ENCODE results near the gene RPS6KA6.

RPS6KA6 gene

GRCh38 chrX:84162401-84162800 lies 25.6 kb downstream of the RPS6KA6 start:
- DNase-seq (ENCODE audit: low spot score) = no peak

GRCh38 chrX:84161641-84162040 lies 26.4 kb downstream of the RPS6KA6 start:
- DNase-seq (ENCODE audit: low spot score) = no peak

GRCh38 chrX:84160736-84161135 lies 27.3 kb downstream of the RPS6KA6 start:
- DNase-seq (ENCODE audit: low spot score) = no peak

GRCh38 chrX:84156821-84157220 lies 31.2 kb downstream of the RPS6KA6 start:
- DNase-seq (ENCODE audit: low spot score) = no peak

GRCh38 chrX:84155938-84156337 lies 32.1 kb downstream of the RPS6KA6 start:
- DNase-seq (ENCODE audit: low spot score) = no peak

GRCh38 chrX:84153538-84153937 lies 34.5 kb downstream of the RPS6KA6 start:
- no peak for DNase-seq (ENCODE audit: low spot score)

- DNase-seq (ENCODE audit: low spot score) = no peak
Measured at GRCh38 chrX:84144991-84145390, 43.0 kb downstream of the RPS6KA6 start.

GRCh38 chrX:84144281-84144680 lies 43.7 kb downstream of the RPS6KA6 start:
- DNase-seq (ENCODE audit: low spot score) = no peak

- no peak for DNase-seq (ENCODE audit: low spot score)
Measured at GRCh38 chrX:84133023-84133422, 55.0 kb downstream of the RPS6KA6 start.

- DNase-seq (ENCODE audit: low spot score) = no peak
Measured at GRCh38 chrX:84123585-84123984, 64.4 kb downstream of the RPS6KA6 start.

GRCh38 chrX:84118769-84119168 lies 69.2 kb downstream of the RPS6KA6 start:
- DNase-seq (ENCODE audit: low spot score) = no peak

GRCh38 chrX:84118315-84118714 lies 69.7 kb downstream of the RPS6KA6 start:
- no peak for DNase-seq (ENCODE audit: low spot score)

GRCh38 chrX:84108584-84108983 lies 79.4 kb downstream of the RPS6KA6 start:
- DNase-seq (ENCODE audit: low spot score) = no peak

GRCh38 chrX:84099120-84099519 lies 88.9 kb downstream of the RPS6KA6 start:
- no peak for DNase-seq (ENCODE audit: low spot score)

GRCh38 chrX:84079479-84080197 lies 108.4 kb downstream of the RPS6KA6 start:
- DNase-seq (ENCODE audit: low spot score) = peak; percentile 7

- no peak for DNase-seq (ENCODE audit: low spot score)
Measured at GRCh38 chrX:84078991-84079390, 109.0 kb downstream of the RPS6KA6 start.

GRCh38 chrX:84064814-84065213 lies 123.2 kb downstream of the RPS6KA6 start:
- DNase-seq (ENCODE audit: low spot score) = no peak

GRCh38 chrX:84064164-84064563 lies 123.8 kb downstream of the RPS6KA6 start:
- DNase-seq (ENCODE audit: low spot score) = no peak

- DNase-seq (ENCODE audit: low spot score) = no peak
Measured at GRCh38 chrX:84047339-84047738, 140.7 kb downstream of the RPS6KA6 start.

GRCh38 chrX:84046403-84046984 lies 141.5 kb downstream of the RPS6KA6 start:
- peak; percentile 1 for DNase-seq (ENCODE audit: low spot score)

- DNase-seq (ENCODE audit: low spot score) = no peak
Measured at GRCh38 chrX:84044051-84044450, 143.9 kb downstream of the RPS6KA6 start.

Data from globus pallidus (tissue), 1 donor.